GM21737 (cell line): ENCODE results near the gene NIP7.

Experiments used
- ATAC-seq: cut with Tn5 transposase; IDR thresholded peaks from one replicate; pipeline ENCODE4 v1.9.1; 2021; ENCODE audit warnings: mild to moderate bottlenecking, moderate library complexity; ENCODE audit not compliant: unreplicated experiment

Gene NIP7

GRCh38 chr16:69381231-69381630 lies 41.7 kb downstream of the NIP7 start:
- no peak for ATAC-seq

GRCh38 chr16:69382421-69382820 lies 42.8 kb downstream of the NIP7 start:
- ATAC-seq, result no peak

GRCh38 chr16:69384974-69385373 lies 45.4 kb downstream of the NIP7 start:
- ATAC-seq, result no peak

GRCh38 chr16:69386596-69386995 lies 47.0 kb downstream of the NIP7 start:
- ATAC-seq, result no peak
